Measurements from ENCODE around the gene TEX54. TPM values are rescaled to one million over a fixed set of nuclear protein-coding genes. Genes with fewer than 3 reads are reported as not detected.

The TEX54 gene
- total and polyA plus RNA-seq, 2 of the 4 experiments (the other 2 are of a cell fraction) = not detected

DNA sequence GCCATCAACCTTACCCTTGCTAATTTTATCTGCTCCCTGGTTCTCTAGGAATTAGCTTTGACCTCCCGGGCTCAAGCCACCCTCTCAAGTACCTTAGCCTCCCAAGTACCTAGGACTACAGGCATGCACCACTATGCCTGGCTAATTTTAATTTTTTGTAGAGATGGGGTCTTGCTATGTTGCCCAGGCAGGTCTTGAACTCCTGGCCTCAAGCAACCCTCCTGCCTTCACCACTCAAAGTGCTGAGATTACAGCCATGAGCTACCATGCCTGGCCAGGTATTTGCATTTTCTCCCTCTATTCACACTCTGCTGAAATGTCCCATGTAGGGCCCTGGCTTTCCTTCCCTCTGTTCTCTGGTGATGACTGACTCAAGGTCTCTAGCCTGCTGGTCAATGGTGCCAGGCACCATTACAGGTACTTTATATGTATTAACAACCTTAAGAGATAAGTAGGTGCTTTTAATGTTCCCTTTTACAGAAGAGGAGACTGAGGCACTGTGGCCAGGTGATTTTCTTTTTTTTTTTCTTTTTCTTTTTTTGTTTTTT, 15.2 kb upstream of the TEX54 start:
- Histone ChIP-seq H4K5ac (ENCODE audit: low read depth, low read length) (no peak overlapping the region), H3K79me1 (ENCODE audit: low read depth in 1 of 2, low read length in 2 of 2) (peaks cover 2 to 13% of the 10 kb centered on the region in 2 experiments), H2BK20ac (ENCODE audit: low read depth, low read length) (no peak overlapping the region), H3K36me3 (ENCODE audit: control insufficient read depth, insufficient read depth, low read length) (peaks cover 14% of the 10 kb centered on the region), H3K4me3 (ENCODE audit: insufficient read depth, low read depth, low read length) (no peak overlapping the region), H3K9me3 (ENCODE audit: control insufficient read depth, insufficient read depth, low read length) (no peaks in the 10 kb centered on the region), H3K18ac (ENCODE audit: low read depth, low read length) (no peak overlapping the region), H3K56ac (ENCODE audit: extremely low read depth, insufficient read depth, low read length) (no peak overlapping the region), H3K4me1 (ENCODE audit: control insufficient read depth, insufficient read depth, low read length) (no peaks in the 10 kb centered on the region), H2AK9ac (replicated peaks; ENCODE audit: low read depth, low read length, poor library complexity) (no peak overlapping the region), H2BK15ac (ENCODE audit: low read depth, low read length) (no peak overlapping the region), H3K27me3 (ENCODE audit: control insufficient read depth, insufficient read depth, low read length) (no peaks in the 10 kb centered on the region), H2AFZ (replicated peaks; ENCODE audit: low read length, poor library complexity) (no peak overlapping the region), H4K20me1 (ENCODE audit: insufficient read depth, low read length) (peaks cover 13% of the 10 kb centered on the region), H4K91ac (ENCODE audit: insufficient read depth, low read depth, low read length) (no peak overlapping the region), H3K9ac (ENCODE audit: low read depth, low read length) (no peak overlapping the region), H3K27ac (ENCODE audit: insufficient read depth, low read length) (no peak overlapping the region), H2BK5ac (ENCODE audit: low read depth, low read length, poor library complexity, severe bottlenecking) (no peak overlapping the region), H3K4me2 (ENCODE audit: low read depth, low read length) (no peak overlapping the region), H3K14ac (replicated peaks; ENCODE audit: low read depth, low read length) (no peak overlapping the region), H4K8ac (ENCODE audit: low read depth in 2 of 2, low read length in 2 of 2) (no peak overlapping the region), H3K9me1 (ENCODE audit: insufficient read depth, low read length) (no peaks in the 10 kb centered on the region), H3K4ac (ENCODE audit: low read depth, low read length) (no peak overlapping the region), H2AK5ac (ENCODE audit: low read depth, low read length) (no peak overlapping the region), H2BK120ac (ENCODE audit: low read depth, low read length) (no peak overlapping the region), H3K23ac (ENCODE audit: low read depth, low read length) (no peak overlapping the region)
- no TSS peak for BruUV-seq (replicated peaks)
- no peak for ATAC-seq (ENCODE audit: low read depth)
- intact Hi-C loops (cut with micrococcal nuclease) (no loop called here), dilution Hi-C loops (cut with HindIII; ENCODE audit: low sequenced_read_pairs, unreplicated experiment) (no loop called here), in situ Hi-C loops (cut with MboI; ENCODE audit: low sequenced_read_pairs) (no loop called here)
- POLR2A ChIA-PET (ENCODE audit: unreplicated experiment) = no interaction called here
- no CpG with 5 or more reads among the region's 1 CpG for WGBS, 2 experiments (ENCODE audit: extremely low coverage in 2 of 2, insufficient read length in 1 of 2)
- TF ChIP-seq RFX5 (IDR thresholded peaks at IDR 0.05; ENCODE audit: low read depth, low read length) (no peak), MXI1 (IDR thresholded peaks at IDR 0.05; ENCODE audit: borderline replicate concordance, low read depth, low read length) (no peak), RAD21 (IDR thresholded peaks at IDR 0.05; ENCODE audit: low read length) (no peak), SMC3 (IDR thresholded peaks at IDR 0.05; ENCODE audit: low read depth, low read length) (no peak)
- TF ChIP-seq, protein P1, sequence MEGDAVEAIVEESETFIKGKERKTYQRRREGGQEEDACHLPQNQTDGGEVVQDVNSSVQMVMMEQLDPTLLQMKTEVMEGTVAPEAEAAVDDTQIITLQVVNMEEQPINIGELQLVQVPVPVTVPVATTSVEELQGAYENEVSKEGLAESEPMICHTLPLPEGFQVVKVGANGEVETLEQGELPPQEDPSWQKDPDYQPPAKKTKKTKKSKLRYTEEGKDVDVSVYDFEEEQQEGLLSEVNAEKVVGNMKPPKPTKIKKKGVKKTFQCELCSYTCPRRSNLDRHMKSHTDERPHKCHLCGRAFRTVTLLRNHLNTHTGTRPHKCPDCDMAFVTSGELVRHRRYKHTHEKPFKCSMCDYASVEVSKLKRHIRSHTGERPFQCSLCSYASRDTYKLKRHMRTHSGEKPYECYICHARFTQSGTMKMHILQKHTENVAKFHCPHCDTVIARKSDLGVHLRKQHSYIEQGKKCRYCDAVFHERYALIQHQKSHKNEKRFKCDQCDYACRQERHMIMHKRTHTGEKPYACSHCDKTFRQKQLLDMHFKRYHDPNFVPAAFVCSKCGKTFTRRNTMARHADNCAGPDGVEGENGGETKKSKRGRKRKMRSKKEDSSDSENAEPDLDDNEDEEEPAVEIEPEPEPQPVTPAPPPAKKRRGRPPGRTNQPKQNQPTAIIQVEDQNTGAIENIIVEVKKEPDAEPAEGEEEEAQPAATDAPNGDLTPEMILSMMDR (conservative IDR thresholded peaks at IDR 0.05; ENCODE audit: low read depth, low read length) = no peak
- no peak for DNase-seq
- CTCF ChIA-PET = no interaction called here
